GM12878 (cell line): ENCODE measurements around the gene DMRT1. TPM values are rescaled to one million over a fixed set of nuclear protein-coding genes. Genes with fewer than 3 reads are reported as not detected.

Experiments
- ATF7 ChIP-seq: fragments of 450-650 bp; IDR thresholded peaks from 2 replicates; pipeline ENCODE4 v1.6.1; 2016; ENCODE audit warnings: low read depth, mild to moderate bottlenecking
- BACH1 ChIP-seq: fragments of 450-650 bp; IDR thresholded peaks from 2 replicates; pipeline ENCODE4 v1.6.1; 2017; ENCODE audit warnings: mild to moderate bottlenecking, borderline replicate concordance
- BMI1 ChIP-seq: fragments of 450-650 bp; IDR thresholded peaks from 2 replicates; pipeline ENCODE4 v1.6.1; 2016; ENCODE audit warnings: mild to moderate bottlenecking, moderate library complexity, borderline replicate concordance
- BRCA1 ChIP-seq: IDR thresholded peaks from 2 replicates; pipeline ENCODE4 v1.6.1; 2011; ENCODE audit warnings: low read depth, low read length, improper control_type of control experiment
- CHD2 ChIP-seq: IDR thresholded peaks from 2 replicates; pipeline ENCODE4 v1.6.1; 2011; ENCODE audit warnings: low read depth, low read length, improper control_type of control experiment, borderline replicate concordance
- CUX1 ChIP-seq: IDR thresholded peaks from 2 replicates; pipeline ENCODE4 v1.6.1; 2012; ENCODE audit warnings: improper control_type of control experiment, low read depth, low read length; ENCODE audit not compliant: insufficient replicate concordance
- FOS ChIP-seq: IDR thresholded peaks from 3 replicates; pipeline ENCODE4 v1.6.1; 2011; ENCODE audit warnings: borderline replicate concordance; ENCODE audit not compliant: insufficient read length; ENCODE audit errors: extremely low read depth
- MTA2 ChIP-seq: fragments of 450-650 bp; IDR thresholded peaks from 2 replicates; pipeline ENCODE4 v1.6.1; 2016; ENCODE audit warnings: low read depth, mild to moderate bottlenecking, moderate library complexity
- NR2C1 ChIP-seq: fragments of 450-650 bp; IDR thresholded peaks from 2 replicates; pipeline ENCODE4 v1.6.1; 2017; ENCODE audit warnings: antibody characterized with exemption, mild to moderate bottlenecking, moderate library complexity
- RB1 ChIP-seq: fragments of 450-650 bp; formaldehyde crosslinking; IDR thresholded peaks from 2 replicates; pipeline ENCODE4 v1.6.1; 2017; ENCODE audit warnings: mild to moderate bottlenecking, borderline replicate concordance
- RCOR1 ChIP-seq: conservative IDR thresholded peaks from 2 replicates; pipeline ENCODE4 v1.6.1; 2012; ENCODE audit warnings: low read depth, low read length, improper control_type of control experiment
- SIN3A ChIP-seq: IDR thresholded peaks from 2 replicates; pipeline ENCODE4 v1.6.1; 2012; ENCODE audit warnings: low read depth, low read length, improper control_type of control experiment
- SKIL ChIP-seq: fragments of 450-650 bp; IDR thresholded peaks from 2 replicates; pipeline ENCODE4 v1.6.1; 2017; ENCODE audit warnings: mild to moderate bottlenecking, low read depth, inconsistent platforms; ENCODE audit not compliant: poor library complexity, severe bottlenecking
- SMAD1 ChIP-seq: fragments of 450-650 bp; IDR thresholded peaks from 2 replicates; pipeline ENCODE4 v1.6.1; 2018; ENCODE audit warnings: mild to moderate bottlenecking, low read depth; ENCODE audit not compliant: partially characterized antibody
- STAT3 ChIP-seq: IDR thresholded peaks from 2 replicates; pipeline ENCODE4 v1.6.1; 2011; ENCODE audit warnings: low read depth, low read length, improper control_type of control experiment
- TCF12 ChIP-seq: IDR thresholded peaks from 2 replicates; pipeline ENCODE4 v1.6.1; 2011; ENCODE audit warnings: low read depth, mild to moderate bottlenecking, low read length
- TCF7 ChIP-seq: IDR thresholded peaks from 2 replicates; pipeline ENCODE4 v1.6.1; 2014; ENCODE audit warnings: antibody characterized with exemption, borderline replicate concordance
- ZZZ3 ChIP-seq: IDR thresholded peaks from 2 replicates; pipeline ENCODE4 v1.6.1; 2011; ENCODE audit warnings: low read depth; ENCODE audit not compliant: control insufficient read depth, insufficient read length
- polyA plus RNA-seq, 11 experiments: library from polyadenylated mRNA; depleted of rRNA in 4 of 11; unstranded in 6 of 11; stranded (reverse) in 5 of 11; fragments of >200 nt; fragmentation: Nextera tagmentation in 4 of 11; fragmentation: Illumina TruSeq in 1 of 11; extraction: Ambion mirVana in 4 of 11; extraction: Trizol in 1 of 11; gene quantifications; 1 replicate in 1 of 11; 2 replicates in 10 of 11; pipeline versions ENCODE4 v1.2.1 to v1.2.3, GENCODE V29; 2011 to 2016; ENCODE audit warnings: inconsistent platforms in 2 of 11, missing spikeins in 2 of 11, low read depth in 1 of 11
- total RNA-seq, 4 experiments: library from RNA; depleted of rRNA in 3 of 4; stranded (reverse); fragments of >200 nt in 3 of 4; fragmentation: Illumina TruSeq in 1 of 4; extraction: Trizol in 1 of 4; gene quantifications; 2 replicates each; pipeline versions ENCODE4 v1.2.1 to v1.2.3, GENCODE V29; 2013 to 2021
- TF ChIP-seq, protein P1 (sequence below): fragments of 450-650 bp; IDR thresholded peaks from 2 replicates; pipeline ENCODE4 v1.6.1; 2018; ENCODE audit warnings: mild to moderate bottlenecking, low read depth, moderate library complexity; ENCODE audit not compliant: partially characterized antibody
- TF ChIP-seq, protein P2 (sequence below): IDR thresholded peaks from 2 replicates; pipeline ENCODE4 v1.6.1; 2012; ENCODE audit warnings: low read length, inconsistent platforms

The DMRT1 gene
- total and polyA plus RNA-seq, 10 of the 15 experiments (the other 5 are each of a cell fraction or from before 2014, with no cell fraction given), result 0.06 to 1.9 (median 0.24) TPM

- TF ChIP-seq, protein P1, sequence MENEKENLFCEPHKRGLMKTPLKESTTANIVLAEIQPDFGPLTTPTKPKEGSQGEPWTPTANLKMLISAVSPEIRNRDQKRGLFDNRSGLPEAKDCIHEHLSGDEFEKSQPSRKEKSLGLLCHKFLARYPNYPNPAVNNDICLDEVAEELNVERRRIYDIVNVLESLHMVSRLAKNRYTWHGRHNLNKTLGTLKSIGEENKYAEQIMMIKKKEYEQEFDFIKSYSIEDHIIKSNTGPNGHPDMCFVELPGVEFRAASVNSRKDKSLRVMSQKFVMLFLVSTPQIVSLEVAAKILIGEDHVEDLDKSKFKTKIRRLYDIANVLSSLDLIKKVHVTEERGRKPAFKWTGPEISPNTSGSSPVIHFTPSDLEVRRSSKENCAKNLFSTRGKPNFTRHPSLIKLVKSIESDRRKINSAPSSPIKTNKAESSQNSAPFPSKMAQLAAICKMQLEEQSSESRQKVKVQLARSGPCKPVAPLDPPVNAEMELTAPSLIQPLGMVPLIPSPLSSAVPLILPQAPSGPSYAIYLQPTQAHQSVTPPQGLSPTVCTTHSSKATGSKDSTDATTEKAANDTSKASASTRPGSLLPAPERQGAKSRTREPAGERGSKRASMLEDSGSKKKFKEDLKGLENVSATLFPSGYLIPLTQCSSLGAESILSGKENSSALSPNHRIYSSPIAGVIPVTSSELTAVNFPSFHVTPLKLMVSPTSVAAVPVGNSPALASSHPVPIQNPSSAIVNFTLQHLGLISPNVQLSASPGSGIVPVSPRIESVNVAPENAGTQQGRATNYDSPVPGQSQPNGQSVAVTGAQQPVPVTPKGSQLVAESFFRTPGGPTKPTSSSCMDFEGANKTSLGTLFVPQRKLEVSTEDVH, result peak; percentile 34
- TF ChIP-seq CHD2, result peak; percentile 87; the same call in 1 of the 2 replicates
- TF ChIP-seq SMAD1, result peak; percentile 65
- no peak for TF ChIP-seq STAT3
- no peak for TF ChIP-seq ZZZ3
- TF ChIP-seq MTA2, result peak; percentile 98
- TF ChIP-seq BRCA1, result no peak
- no peak for TF ChIP-seq FOS
- TF ChIP-seq TCF12, result peak; percentile 89
- TF ChIP-seq RCOR1, result peak; percentile 60; the same call in 1 of the 2 replicates
- peak; percentile 95 for TF ChIP-seq BACH1
- peak; percentile 61 for TF ChIP-seq TCF7
- peak; percentile 44 for TF ChIP-seq SKIL
- TF ChIP-seq SIN3A, result no peak
- TF ChIP-seq ATF7, result peak; percentile 94
- TF ChIP-seq NR2C1, result peak; percentile 33; the same call in 1 of the 2 replicates
- TF ChIP-seq CUX1, result peak; percentile 34
- no peak for TF ChIP-seq RB1
- peak; percentile 85 for TF ChIP-seq BMI1
- TF ChIP-seq, protein P2, sequence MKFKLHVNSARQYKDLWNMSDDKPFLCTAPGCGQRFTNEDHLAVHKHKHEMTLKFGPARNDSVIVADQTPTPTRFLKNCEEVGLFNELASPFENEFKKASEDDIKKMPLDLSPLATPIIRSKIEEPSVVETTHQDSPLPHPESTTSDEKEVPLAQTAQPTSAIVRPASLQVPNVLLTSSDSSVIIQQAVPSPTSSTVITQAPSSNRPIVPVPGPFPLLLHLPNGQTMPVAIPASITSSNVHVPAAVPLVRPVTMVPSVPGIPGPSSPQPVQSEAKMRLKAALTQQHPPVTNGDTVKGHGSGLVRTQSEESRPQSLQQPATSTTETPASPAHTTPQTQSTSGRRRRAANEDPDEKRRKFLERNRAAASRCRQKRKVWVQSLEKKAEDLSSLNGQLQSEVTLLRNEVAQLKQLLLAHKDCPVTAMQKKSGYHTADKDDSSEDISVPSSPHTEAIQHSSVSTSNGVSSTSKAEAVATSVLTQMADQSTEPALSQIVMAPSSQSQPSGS, result peak; percentile 64
These were observed 39.2 kb downstream of the DMRT1 start (continued) for GRCh38 chr9:880725-881124.
